Central memory CD8-positive, alpha-beta T cell (primary cell): ENCODE data around the gene NELL1.

Experiments
- ATAC-seq: fragments of 150-1000 bp; cut with Tn5 transposase; replicated peaks from 2 replicates; pipeline ENCODE4 v1.10.0; 2022; ENCODE audit warnings: mild to moderate bottlenecking, moderate FRiP score, moderate number of reproducible peaks; ENCODE audit not compliant: poor library complexity, severe bottlenecking; ENCODE audit errors: extremely low read depth
- DNase-seq, 2 donors: peaks; one replicate each; pipeline ENCODE4 v3.0.0; 2021; ENCODE audit warnings: low spot score in 2 of 2
- H3K27ac Mint-ChIP-seq: one replicate; pipeline ENCODE4 v1.8.0; 2022; ENCODE audit warnings: low read depth, mild to moderate bottlenecking, moderate library complexity, mixed read lengths
- H3K27me3 Mint-ChIP-seq: one replicate; pipeline ENCODE4 v1.8.0; 2022; ENCODE audit warnings: mixed read lengths
- H3K36me3 Mint-ChIP-seq: one replicate; pipeline ENCODE4 v1.8.0; 2022; ENCODE audit warnings: mild to moderate bottlenecking, moderate library complexity, mixed read lengths; ENCODE audit not compliant: insufficient read depth
- H3K4me1 Mint-ChIP-seq: one replicate; pipeline ENCODE4 v1.8.0; 2022; ENCODE audit warnings: mixed read lengths
- H3K4me3 Mint-ChIP-seq: one replicate; pipeline ENCODE4 v1.8.0; 2022; ENCODE audit warnings: mild to moderate bottlenecking, moderate library complexity, mixed read lengths
- H3K9me3 Mint-ChIP-seq: one replicate; pipeline ENCODE4 v1.8.0; 2022; ENCODE audit warnings: mixed read lengths

NELL1 gene

GRCh38 chr11:21465203-21465602, 795.8 kb downstream of the NELL1 start:
- ATAC-seq = no peak
- DNase-seq = no peak
- Mint-ChIP-seq H3K9me3 (peaks cover 4% of the 10 kb centered on the region), H3K27me3 (no peaks in the 10 kb centered on the region), H3K27ac (no peak overlapping the region), H3K4me1 (no peaks in the 10 kb centered on the region), H3K4me3 (no peak overlapping the region), H3K36me3 (no peaks in the 10 kb centered on the region)

- DNase-seq = no peak
- Mint-ChIP-seq H3K4me1 (no peaks in the 10 kb centered on the region), H3K36me3 (no peaks in the 10 kb centered on the region)
These were observed 796.5 kb downstream of the NELL1 start for GRCh38 chr11:21465920-21466319.

GRCh38 chr11:21470521-21470920, 801.1 kb downstream of the NELL1 start:
- Mint-ChIP-seq H3K27ac (no peak overlapping the region), H3K27me3 (no peaks in the 10 kb centered on the region), H3K4me1 (no peaks in the 10 kb centered on the region), H3K36me3 (no peaks in the 10 kb centered on the region), H3K9me3 (peaks cover 9% of the 10 kb centered on the region), H3K4me3 (no peak overlapping the region)
- DNase-seq = no peak
- no peak for ATAC-seq

More at GRCh38 chr11:21465920-21466319, 796.5 kb downstream of the NELL1 start:
- Mint-ChIP-seq H3K9me3 (peaks cover 4% of the 10 kb centered on the region), H3K4me3 (no peak overlapping the region), H3K27me3 (no peaks in the 10 kb centered on the region), H3K27ac (no peak overlapping the region)
- ATAC-seq = no peak

- Mint-ChIP-seq H3K4me3 (no peak overlapping the region), H3K27me3 (no peaks in the 10 kb centered on the region), H3K36me3 (no peaks in the 10 kb centered on the region), H3K27ac (no peak overlapping the region), H3K9me3 (peaks cover 10% of the 10 kb centered on the region), H3K4me1 (no peaks in the 10 kb centered on the region)
- DNase-seq = no peak
- no peak for ATAC-seq
These were observed 802.9 kb downstream of the NELL1 start for GRCh38 chr11:21472261-21472660.

GRCh38 chr11:21474529-21474928, 805.1 kb downstream of the NELL1 start:
- DNase-seq = no peak
- H3K4me1 Mint-ChIP-seq = no peaks in the 10 kb centered on the region
- peaks cover 10% of the 10 kb centered on the region for H3K9me3 Mint-ChIP-seq
- no peaks in the 10 kb centered on the region for H3K27me3 Mint-ChIP-seq
- H3K4me3 Mint-ChIP-seq = no peak overlapping the region
- H3K27ac Mint-ChIP-seq = no peak overlapping the region
- ATAC-seq = no peak
- H3K36me3 Mint-ChIP-seq = no peaks in the 10 kb centered on the region

GRCh38 chr11:21475276-21475675, 805.9 kb downstream of the NELL1 start:
- H3K4me1 Mint-ChIP-seq = no peaks in the 10 kb centered on the region
- H3K36me3 Mint-ChIP-seq = no peaks in the 10 kb centered on the region
- ATAC-seq (no peak), DNase-seq (no peak)
- H3K27me3 Mint-ChIP-seq = no peaks in the 10 kb centered on the region
- no peak overlapping the region for H3K27ac Mint-ChIP-seq
- no peak overlapping the region for H3K4me3 Mint-ChIP-seq
- peaks cover 16% of the 10 kb centered on the region for H3K9me3 Mint-ChIP-seq

- H3K27ac Mint-ChIP-seq = no peak overlapping the region
- H3K4me1 Mint-ChIP-seq = no peaks in the 10 kb centered on the region
- no peak overlapping the region for H3K4me3 Mint-ChIP-seq
- peaks cover 21% of the 10 kb centered on the region for H3K9me3 Mint-ChIP-seq
- no peaks in the 10 kb centered on the region for H3K36me3 Mint-ChIP-seq
- H3K27me3 Mint-ChIP-seq = no peaks in the 10 kb centered on the region
- no peak for ATAC-seq
- no peak for DNase-seq
These were observed 807.2 kb downstream of the NELL1 start for GRCh38 chr11:21476588-21476987.

GRCh38 chr11:21480240-21480639, 810.9 kb downstream of the NELL1 start:
- H3K27me3 Mint-ChIP-seq = no peaks in the 10 kb centered on the region
- ATAC-seq (no peak), DNase-seq (no peak)
- H3K27ac Mint-ChIP-seq = no peak overlapping the region
- no peaks in the 10 kb centered on the region for H3K36me3 Mint-ChIP-seq
- no peaks in the 10 kb centered on the region for H3K4me1 Mint-ChIP-seq
- peaks cover 22% of the 10 kb centered on the region for H3K9me3 Mint-ChIP-seq
- no peak overlapping the region for H3K4me3 Mint-ChIP-seq

- H3K9me3 Mint-ChIP-seq = peaks cover 26% of the 10 kb centered on the region
- H3K36me3 Mint-ChIP-seq = no peaks in the 10 kb centered on the region
- no peak for ATAC-seq
These were observed 811.9 kb downstream of the NELL1 start for GRCh38 chr11:21481255-21481654.

GRCh38 chr11:21484039-21484438, 814.7 kb downstream of the NELL1 start:
- DNase-seq (no peak), ATAC-seq (no peak)
- Mint-ChIP-seq H3K27ac (no peak overlapping the region), H3K27me3 (no peaks in the 10 kb centered on the region), H3K4me1 (no peaks in the 10 kb centered on the region), H3K9me3 (peaks cover 28% of the 10 kb centered on the region), H3K36me3 (no peaks in the 10 kb centered on the region), H3K4me3 (no peak overlapping the region)

More at GRCh38 chr11:21481255-21481654, 811.9 kb downstream of the NELL1 start:
- DNase-seq = no peak
- Mint-ChIP-seq H3K4me1 (no peaks in the 10 kb centered on the region), H3K4me3 (no peak overlapping the region), H3K27me3 (no peaks in the 10 kb centered on the region), H3K27ac (no peak overlapping the region)

GRCh38 chr11:21485006-21485405, 815.6 kb downstream of the NELL1 start:
- ATAC-seq (no peak), DNase-seq (no peak)
- Mint-ChIP-seq H3K27ac (no peak overlapping the region), H3K4me1 (no peaks in the 10 kb centered on the region), H3K9me3 (peaks cover 29% of the 10 kb centered on the region), H3K4me3 (no peak overlapping the region), H3K36me3 (no peaks in the 10 kb centered on the region), H3K27me3 (no peaks in the 10 kb centered on the region)

- no peak for DNase-seq
- ATAC-seq = no peak
- Mint-ChIP-seq H3K27ac (no peak overlapping the region), H3K4me1 (no peaks in the 10 kb centered on the region), H3K36me3 (no peaks in the 10 kb centered on the region), H3K9me3 (peaks cover 32% of the 10 kb centered on the region), H3K4me3 (no peak overlapping the region), H3K27me3 (no peaks in the 10 kb centered on the region)
These were observed 816.0 kb downstream of the NELL1 start for GRCh38 chr11:21485426-21485825.

- no peak for ATAC-seq
- H3K27ac Mint-ChIP-seq = no peak overlapping the region
- H3K36me3 Mint-ChIP-seq = no peaks in the 10 kb centered on the region
- H3K27me3 Mint-ChIP-seq = no peaks in the 10 kb centered on the region
- peaks cover 25% of the 10 kb centered on the region for H3K9me3 Mint-ChIP-seq
- no peak overlapping the region for H3K4me3 Mint-ChIP-seq
- no peaks in the 10 kb centered on the region for H3K4me1 Mint-ChIP-seq
- DNase-seq = no peak
These were observed 820.2 kb downstream of the NELL1 start for GRCh38 chr11:21489416-21490115.
